H1 (cell line): ENCODE measurements around the gene STARD9. TPM values are rescaled to one million over a fixed set of nuclear protein-coding genes. Genes with fewer than 3 reads are reported as not detected.

Experiments used
- CEBPB ChIP-seq: IDR thresholded peaks from 2 replicates; pipeline ENCODE4 v1.6.1; 2012; ENCODE audit warnings: low read depth, low read length
- CHD7 ChIP-seq: fragments of 300-600 bp; sonication (generic); IDR thresholded peaks from 2 replicates; pipeline ENCODE4 v1.7.1; 2012; ENCODE audit warnings: low read length, moderate library complexity, mild to moderate bottlenecking, inconsistent platforms; ENCODE audit not compliant: insufficient replicate concordance
- CREB1 ChIP-seq: IDR thresholded peaks from 2 replicates; pipeline ENCODE4 v1.6.1; 2012; ENCODE audit warnings: inconsistent platforms
- KDM5A ChIP-seq: fragments of 200-600 bp; IDR thresholded peaks from 2 replicates; pipeline ENCODE4 v1.7.1; 2012; ENCODE audit warnings: mild to moderate bottlenecking, low read length, inconsistent platforms, mixed read lengths
- MAFK ChIP-seq: IDR thresholded peaks from 2 replicates; pipeline ENCODE4 v1.6.1; 2012; ENCODE audit warnings: low read depth, mild to moderate bottlenecking, improper control_type of control experiment, low read length
- POLR2A ChIP-seq, 2 experiments: IDR thresholded peaks; 1 replicate in 1 of 2; 2 replicates in 1 of 2; pipeline ENCODE4 v1.6.1; 2011; ENCODE audit warnings: low read depth in 2 of 2, low read length in 2 of 2, mild to moderate bottlenecking in 2 of 2; ENCODE audit errors: control extremely low read depth in 1 of 2
- RBBP5 ChIP-seq: IDR thresholded peaks from 2 replicates; pipeline ENCODE4 v1.7.1; 2012; ENCODE audit warnings: low read depth, mild to moderate bottlenecking, inconsistent platforms, low read length, moderate library complexity, borderline replicate concordance
- RNF2 ChIP-seq: fragments of 200-900, 300-1000 bp; sonication (generic); IDR thresholded peaks from 2 replicates; pipeline ENCODE4 v1.7.1; 2016; ENCODE audit warnings: borderline replicate concordance, low read depth, mild to moderate bottlenecking, antibody characterized with exemption, low read length; ENCODE audit not compliant: poor library complexity, severe bottlenecking; ENCODE audit errors: missing control alignments
- SIN3A ChIP-seq, 2 experiments: IDR thresholded peaks in 1 of 2; conservative IDR thresholded peaks in 1 of 2; 2 replicates each; pipeline ENCODE4 v1.6.1; 2011 to 2012; ENCODE audit warnings: low read length in 2 of 2, improper control_type of control experiment in 1 of 2, low read depth in 1 of 2, mild to moderate bottlenecking in 1 of 2
- TAF7 ChIP-seq: optimal IDR thresholded peaks from 2 replicates; pipeline ENCODE3; 2011; ENCODE audit warnings: low read depth, mild to moderate bottlenecking, inconsistent platforms, low read length, moderate library complexity, borderline replicate concordance
- polyA plus RNA-seq, 7 experiments: library from polyadenylated mRNA; depleted of rRNA in 3 of 7; stranded (reverse) in 5 of 7; unstranded in 2 of 7; fragments of >200 nt in 5 of 7; fragments of 200-250 nt in 2 of 7; gene quantifications; 1 replicate in 5 of 7; 2 replicates in 1 of 7; 4 replicates in 1 of 7; pipeline versions ENCODE4 v1.2.1 to v1.2.3, GENCODE V29; 2011 to 2013; ENCODE audit warnings: missing spikeins in 2 of 7, mixed read lengths in 2 of 7
- total RNA-seq: library from RNA; stranded (reverse); fragmentation: NEBNext Ultra II Directional; extraction: Animal tissue kit (Norgen Biotek cat#: 25700); gene quantifications from 2 replicates; pipeline ENCODE4 v1.2.1, GENCODE V29; 2021

The STARD9 gene
- total and polyA plus RNA-seq, 2 of the 8 experiments (the other 6 are each of a cell fraction or from before 2014, with no cell fraction given), result 2.8 to 7.0 TPM

GRCh38 chr15:42582569-42583375 lies 7.4 kb downstream of the STARD9 start (continued):
- TF ChIP-seq CHD7 (no peak), SIN3A (conservative IDR thresholded peaks at IDR 0.05 in 1 of 2, IDR thresholded peaks at IDR 0.05 in 1 of 2; ENCODE audit: low read depth in 1 of 2, low read length in 2 of 2) (no peak), MAFK (no peak), KDM5A (no peak), RBBP5 (no peak), POLR2A (IDR thresholded peaks at IDR 0.05; ENCODE audit: control extremely low read depth in 1 of 2, low read depth in 2 of 2, low read length in 2 of 2) (no peak), CEBPB (no peak), RNF2 (no peak), TAF7 (no peak), CREB1 (no peak)
